Measurements from ENCODE around the gene ERMARD.

GRCh38 chr6:169827290-169827717 lies 75.9 kb downstream of the ERMARD start:
- TF ChIP-seq, protein P1, sequence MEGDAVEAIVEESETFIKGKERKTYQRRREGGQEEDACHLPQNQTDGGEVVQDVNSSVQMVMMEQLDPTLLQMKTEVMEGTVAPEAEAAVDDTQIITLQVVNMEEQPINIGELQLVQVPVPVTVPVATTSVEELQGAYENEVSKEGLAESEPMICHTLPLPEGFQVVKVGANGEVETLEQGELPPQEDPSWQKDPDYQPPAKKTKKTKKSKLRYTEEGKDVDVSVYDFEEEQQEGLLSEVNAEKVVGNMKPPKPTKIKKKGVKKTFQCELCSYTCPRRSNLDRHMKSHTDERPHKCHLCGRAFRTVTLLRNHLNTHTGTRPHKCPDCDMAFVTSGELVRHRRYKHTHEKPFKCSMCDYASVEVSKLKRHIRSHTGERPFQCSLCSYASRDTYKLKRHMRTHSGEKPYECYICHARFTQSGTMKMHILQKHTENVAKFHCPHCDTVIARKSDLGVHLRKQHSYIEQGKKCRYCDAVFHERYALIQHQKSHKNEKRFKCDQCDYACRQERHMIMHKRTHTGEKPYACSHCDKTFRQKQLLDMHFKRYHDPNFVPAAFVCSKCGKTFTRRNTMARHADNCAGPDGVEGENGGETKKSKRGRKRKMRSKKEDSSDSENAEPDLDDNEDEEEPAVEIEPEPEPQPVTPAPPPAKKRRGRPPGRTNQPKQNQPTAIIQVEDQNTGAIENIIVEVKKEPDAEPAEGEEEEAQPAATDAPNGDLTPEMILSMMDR (conservative IDR thresholded peaks at IDR 0.05 in 1 of 2, IDR thresholded peaks at IDR 0.05 in 1 of 2; ENCODE audit: low read depth in 1 of 2, low read length in 2 of 2): no peak
- no peak for TF ChIP-seq EZH2 (IDR thresholded peaks at IDR 0.05; ENCODE audit: low read length, missing control alignments)
